Fibroblast of the aortic adventitia (primary cell): ENCODE data around the gene STPG3. TPM values are rescaled to one million over a fixed set of nuclear protein-coding genes. Genes with fewer than 3 reads are reported as not detected.

Source experiments
- DNase-seq: peaks from one replicate; pipeline ENCODE4 v3.0.0-alpha.2; 2010; ENCODE audit warnings: low read depth
- H3K4me3 ChIP-seq: 2 replicates; pipeline ENCODE4 v1.5.1; 2011; ENCODE audit warnings: low read depth, mild to moderate bottlenecking, control low read depth, low read length, moderate library complexity
- total RNA-seq: library from RNA; depleted of rRNA; stranded (reverse); fragments of >200 nt; gene quantifications from 2 replicates; pipeline ENCODE4 v1.2.3, GENCODE V29; 2012; ENCODE audit warnings: low replicate concordance
- TF ChIP-seq, protein P1 (sequence below): IDR thresholded peaks from 2 replicates; pipeline ENCODE4 v1.5.1; 2011; ENCODE audit warnings: mild to moderate bottlenecking, low read length, control low read depth, inconsistent platforms; ENCODE audit not compliant: insufficient read depth

The STPG3 gene
- total RNA-seq, 1 donor, result not detected

DNA sequence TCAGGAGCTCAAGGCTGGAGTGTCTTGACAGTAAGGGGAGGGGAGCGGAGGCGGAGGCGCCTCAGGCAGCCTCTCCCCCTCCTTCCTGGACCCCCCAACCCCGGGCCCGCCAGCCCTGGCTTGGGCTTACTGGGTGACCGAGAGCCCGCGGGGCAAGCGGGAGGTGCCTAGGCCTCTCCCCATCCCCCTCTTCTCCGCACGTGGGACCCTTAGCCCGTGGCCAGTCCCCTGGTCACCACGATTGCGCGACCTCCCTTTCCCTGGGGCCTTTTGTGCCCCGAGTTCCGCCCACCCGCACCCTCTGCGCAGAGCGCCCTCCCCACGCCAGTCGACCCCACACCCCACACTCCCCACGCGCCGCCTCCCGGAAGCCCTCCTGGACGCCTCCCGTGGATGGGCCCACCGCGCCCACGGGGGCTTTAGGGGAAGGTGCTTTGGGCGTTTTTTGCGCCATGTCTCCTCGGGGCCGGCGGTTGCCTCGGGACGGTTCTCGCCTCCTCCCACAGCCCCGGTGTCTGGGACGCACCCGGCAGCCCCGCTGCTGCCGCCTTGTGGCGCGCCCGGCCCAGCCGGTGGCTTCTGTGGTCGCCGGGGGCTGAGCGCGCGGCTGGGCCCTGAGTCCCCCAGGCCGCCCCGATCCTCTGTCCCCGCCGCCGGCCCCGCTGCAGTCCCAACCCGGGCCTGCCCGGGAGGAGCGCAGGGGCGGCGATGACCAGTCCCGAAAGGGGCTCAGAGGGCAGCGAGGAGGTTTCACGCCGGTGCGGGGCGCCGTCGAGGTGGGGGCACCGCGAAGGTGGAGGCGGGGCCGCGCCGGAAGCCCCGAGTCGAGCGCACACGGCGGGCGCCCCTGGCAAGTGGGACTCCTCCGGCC, 29.6 kb downstream of the STPG3 start:
- H3K4me3 ChIP-seq, result no peak overlapping the region
- no peak for DNase-seq
- TF ChIP-seq, protein P1, sequence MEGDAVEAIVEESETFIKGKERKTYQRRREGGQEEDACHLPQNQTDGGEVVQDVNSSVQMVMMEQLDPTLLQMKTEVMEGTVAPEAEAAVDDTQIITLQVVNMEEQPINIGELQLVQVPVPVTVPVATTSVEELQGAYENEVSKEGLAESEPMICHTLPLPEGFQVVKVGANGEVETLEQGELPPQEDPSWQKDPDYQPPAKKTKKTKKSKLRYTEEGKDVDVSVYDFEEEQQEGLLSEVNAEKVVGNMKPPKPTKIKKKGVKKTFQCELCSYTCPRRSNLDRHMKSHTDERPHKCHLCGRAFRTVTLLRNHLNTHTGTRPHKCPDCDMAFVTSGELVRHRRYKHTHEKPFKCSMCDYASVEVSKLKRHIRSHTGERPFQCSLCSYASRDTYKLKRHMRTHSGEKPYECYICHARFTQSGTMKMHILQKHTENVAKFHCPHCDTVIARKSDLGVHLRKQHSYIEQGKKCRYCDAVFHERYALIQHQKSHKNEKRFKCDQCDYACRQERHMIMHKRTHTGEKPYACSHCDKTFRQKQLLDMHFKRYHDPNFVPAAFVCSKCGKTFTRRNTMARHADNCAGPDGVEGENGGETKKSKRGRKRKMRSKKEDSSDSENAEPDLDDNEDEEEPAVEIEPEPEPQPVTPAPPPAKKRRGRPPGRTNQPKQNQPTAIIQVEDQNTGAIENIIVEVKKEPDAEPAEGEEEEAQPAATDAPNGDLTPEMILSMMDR, result peak; percentile 35

DNA sequence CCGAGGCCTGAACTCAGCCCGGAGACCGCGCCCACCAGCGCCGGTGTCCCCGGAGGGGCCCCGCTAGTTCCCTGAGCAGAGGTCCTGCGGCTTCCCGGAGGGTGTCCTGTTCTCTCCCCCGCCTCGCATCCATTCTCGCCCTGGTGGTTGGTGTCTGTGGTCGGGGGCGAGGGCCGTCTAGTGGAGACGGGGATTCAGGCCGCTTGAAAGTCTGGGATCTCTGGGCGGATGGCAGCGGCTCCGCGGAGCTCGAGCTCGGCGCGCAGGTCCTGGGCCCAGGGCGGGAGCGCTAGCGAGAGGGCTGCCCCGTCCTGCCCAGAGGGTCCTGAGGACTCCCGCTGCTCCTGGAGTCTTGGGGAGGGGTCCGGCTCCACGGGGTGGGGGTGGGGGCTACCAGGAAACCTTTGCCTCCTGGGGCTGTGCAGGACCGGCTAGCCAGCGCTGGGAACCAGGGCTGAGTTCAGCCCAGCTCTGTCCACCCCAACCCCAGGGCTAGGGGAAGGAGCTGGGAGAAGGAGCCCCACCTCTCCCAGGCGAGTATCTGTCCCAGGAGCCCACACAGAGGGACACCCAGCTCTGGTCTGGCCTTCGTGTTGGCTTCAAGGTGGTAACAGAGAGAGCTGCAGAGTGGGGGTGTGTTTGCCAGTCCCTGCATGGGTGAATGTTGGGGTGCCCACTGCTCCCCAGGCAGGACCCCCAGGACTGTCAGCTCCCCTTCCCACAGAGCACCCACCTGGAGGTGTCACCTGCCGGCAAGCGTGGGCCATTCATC, 30.4 kb downstream of the STPG3 start:
- no peak for DNase-seq

DNA sequence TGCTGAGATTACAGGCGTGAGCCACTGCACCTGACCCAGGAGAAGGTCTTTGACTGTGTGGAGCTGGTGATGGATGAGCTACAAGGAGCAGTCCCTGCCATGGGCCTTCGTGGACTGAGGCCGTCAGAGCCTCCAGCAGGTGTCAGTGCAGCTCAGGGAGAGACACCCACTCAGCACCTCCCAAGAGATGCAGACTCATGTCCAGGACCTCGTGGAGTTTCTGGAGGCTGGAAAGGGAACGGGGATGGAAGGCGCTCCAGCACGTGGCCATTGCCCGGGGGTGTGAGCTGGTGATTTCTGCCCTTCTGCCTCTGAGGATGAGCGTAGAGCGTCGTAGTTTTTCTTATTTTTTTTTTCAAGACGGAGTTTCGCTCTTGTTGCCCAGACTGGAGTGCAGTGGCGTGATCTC, 35.9 kb downstream of the STPG3 start:
- H3K4me3 ChIP-seq, result no peak overlapping the region
- TF ChIP-seq, protein P1, result peak; percentile 50
- DNase-seq, result peak; percentile 56

More for the DNA sequence above, 30.4 kb downstream of the STPG3 start:
- no peak overlapping the region for H3K4me3 ChIP-seq
- TF ChIP-seq, protein P1, result no peak

DNA sequence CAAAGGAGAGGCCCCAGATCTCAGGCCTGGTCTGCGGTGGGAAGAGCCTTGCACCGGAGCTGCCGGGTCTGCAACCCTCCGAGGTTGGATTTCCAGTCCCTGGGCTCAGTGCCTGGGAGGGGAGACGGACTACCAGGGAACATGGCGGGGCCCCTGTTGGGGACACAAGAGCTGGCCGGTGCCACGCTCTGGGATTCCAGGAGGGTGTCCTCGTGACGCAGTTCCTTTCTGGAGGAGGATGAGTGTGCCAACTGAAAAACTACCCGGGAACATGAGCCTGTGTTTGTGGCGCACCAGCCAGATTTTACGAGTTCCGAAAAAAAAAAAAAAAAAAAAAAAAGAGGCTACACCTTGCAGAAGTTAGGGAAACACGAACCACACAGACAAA, 42.0 kb downstream of the STPG3 start:
- DNase-seq, result no peak
- TF ChIP-seq, protein P1, result no peak
- H3K4me3 ChIP-seq, result no peak overlapping the region

DNA sequence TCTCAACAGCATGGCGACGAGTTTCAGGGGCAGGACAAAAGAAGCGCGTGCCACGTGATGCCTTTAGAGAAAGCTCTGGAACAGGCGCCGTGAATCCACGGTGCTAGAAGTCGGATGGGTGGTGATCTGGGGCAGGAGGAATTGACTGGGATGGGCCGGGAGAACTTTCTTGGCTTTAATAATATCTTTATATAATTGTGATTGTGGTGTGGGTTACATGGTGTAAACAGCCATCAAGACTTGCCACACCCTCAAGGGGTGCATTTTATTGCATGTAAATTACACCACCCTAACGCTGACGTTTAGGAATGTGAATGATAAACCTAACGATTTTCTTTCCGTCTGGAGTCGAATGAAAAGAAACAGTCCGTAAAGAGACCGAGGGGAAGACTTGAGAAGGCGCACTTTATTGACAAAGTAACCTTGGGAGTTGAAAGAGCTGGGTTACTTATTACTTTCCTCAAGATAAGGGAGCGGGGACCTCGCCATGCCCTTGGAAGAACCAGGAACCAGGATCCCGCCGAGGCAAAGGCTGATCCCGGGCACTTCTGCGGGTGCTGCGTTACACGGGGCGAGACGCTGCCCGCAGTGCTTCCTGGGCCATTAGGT, 42.5 kb downstream of the STPG3 start:
- TF ChIP-seq, protein P1, result no peak
- peak; percentile 22 for DNase-seq
- H3K4me3 ChIP-seq, result no peak overlapping the region

DNA sequence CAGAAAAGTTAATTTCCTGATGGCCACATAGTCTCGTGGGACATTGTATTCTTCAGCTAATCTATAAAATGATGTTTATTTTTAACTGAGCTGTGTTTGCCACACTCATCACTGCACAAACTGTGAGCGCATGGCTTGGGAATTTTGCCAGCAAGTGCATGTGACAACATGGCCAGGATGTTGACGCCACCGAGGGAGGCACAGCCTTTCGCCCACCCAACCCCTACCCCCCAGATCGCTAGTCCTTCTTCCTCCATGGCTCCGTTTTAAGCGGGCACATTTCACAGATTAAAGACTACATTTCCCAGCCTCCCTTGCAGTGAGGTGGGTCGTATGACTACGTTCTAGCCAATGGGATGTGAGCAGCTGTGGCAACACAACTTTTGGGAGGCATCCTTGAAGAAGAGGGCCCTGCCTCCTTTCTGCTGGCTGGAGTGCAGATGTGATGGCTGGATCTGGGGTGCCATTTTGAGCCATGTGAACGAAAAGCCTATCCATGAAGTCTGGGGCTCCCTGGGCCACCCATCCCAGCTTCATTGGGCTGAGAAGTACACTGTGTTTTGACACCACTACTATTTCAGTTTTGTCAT, 43.1 kb downstream of the STPG3 start:
- TF ChIP-seq, protein P1, result no peak
- H3K4me3 ChIP-seq, result no peak overlapping the region
- DNase-seq, result peak; percentile 51
